Large intestine (tissue), 3 donors: ENCODE results near the gene OR2AG1. TPM values are rescaled to one million over a fixed set of nuclear protein-coding genes. Genes with fewer than 3 reads are reported as not detected.

Source experiments
- DNase-seq, 2 donors: peaks; one replicate each; pipeline versions ENCODE4 v3.0.0 to v3.0.0-alpha.2; 2013
- H3K27ac ChIP-seq: one replicate; pipeline ENCODE4 v1.5.1; 2013; ENCODE audit warnings: low read length
- H3K27me3 ChIP-seq: 2 replicates; pipeline ENCODE4 v1.6.1; 2013; ENCODE audit warnings: low read length; ENCODE audit not compliant: control insufficient read depth, insufficient read depth
- H3K36me3 ChIP-seq: 2 replicates; pipeline ENCODE4 v1.6.1; 2013; ENCODE audit warnings: low read length; ENCODE audit not compliant: control insufficient read depth, insufficient read depth
- H3K4me1 ChIP-seq: one replicate; pipeline ENCODE4 v1.6.1; 2013; ENCODE audit warnings: low read length; ENCODE audit not compliant: control insufficient read depth, insufficient read depth
- H3K4me3 ChIP-seq: one replicate; pipeline ENCODE4 v1.5.1; 2013; ENCODE audit warnings: low read length
- H3K9me3 ChIP-seq: one replicate; pipeline ENCODE4 v1.6.1; 2013; ENCODE audit warnings: mild to moderate bottlenecking, low read depth, low read length, moderate library complexity; ENCODE audit not compliant: control insufficient read depth
- WGBS: methylation state at CpG from one replicate; pipeline ENCODE4 v1.1.5; 2013; ENCODE audit warnings: low lambda C conversion rate; ENCODE audit not compliant: insufficient coverage; 5-methylcytosine and 5-hydroxymethylcytosine counted together
- polyA plus RNA-seq: library from polyadenylated mRNA; unstranded; fragments of 120-200 nt; gene quantifications from one replicate; pipeline ENCODE4 v1.2.1, GENCODE V29; 2013

The OR2AG1 gene
- polyA plus RNA-seq, 1 donor: 0.07 TPM

DNA sequence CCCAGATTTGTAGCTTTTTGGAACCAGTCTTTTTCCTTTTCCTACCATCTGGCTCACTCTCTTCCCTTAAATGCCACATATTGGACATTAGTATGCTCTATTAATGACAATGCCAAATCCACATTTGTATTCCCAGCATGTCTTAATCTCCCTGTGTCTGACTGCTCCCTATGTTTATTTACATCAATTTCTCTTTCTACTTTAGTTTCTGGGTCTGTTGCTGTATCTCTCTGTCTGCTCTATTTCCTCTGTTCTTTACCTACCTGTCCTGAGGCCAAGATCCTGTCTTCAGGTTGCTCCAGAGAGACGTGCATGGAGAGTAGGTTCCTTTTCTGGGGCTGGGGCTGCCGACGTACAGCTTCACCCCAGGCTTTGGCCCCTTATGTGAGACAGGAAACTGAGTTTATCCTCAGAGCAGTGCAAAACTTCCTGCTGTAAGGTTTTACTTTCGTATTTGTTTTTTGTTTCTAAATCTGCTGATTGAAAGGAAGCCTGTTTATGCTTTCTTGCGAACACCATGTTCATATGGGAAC, 36.7 kb upstream of the OR2AG1 start:
- DNase-seq: peak; percentile 6 to 30
- H3K4me3 ChIP-seq: peak overlapping the region; percentile 3
- H3K36me3 ChIP-seq: no peaks in the 10 kb centered on the region
- H3K27me3 ChIP-seq: peaks cover 3% of the 10 kb centered on the region
- no peaks in the 10 kb centered on the region for H3K9me3 ChIP-seq
- H3K27ac ChIP-seq: peak overlapping the region; percentile 39
- H3K4me1 ChIP-seq: no peaks in the 10 kb centered on the region
- WGBS: 100% methylated on average over 1 of the region's 5 CpGs

DNA sequence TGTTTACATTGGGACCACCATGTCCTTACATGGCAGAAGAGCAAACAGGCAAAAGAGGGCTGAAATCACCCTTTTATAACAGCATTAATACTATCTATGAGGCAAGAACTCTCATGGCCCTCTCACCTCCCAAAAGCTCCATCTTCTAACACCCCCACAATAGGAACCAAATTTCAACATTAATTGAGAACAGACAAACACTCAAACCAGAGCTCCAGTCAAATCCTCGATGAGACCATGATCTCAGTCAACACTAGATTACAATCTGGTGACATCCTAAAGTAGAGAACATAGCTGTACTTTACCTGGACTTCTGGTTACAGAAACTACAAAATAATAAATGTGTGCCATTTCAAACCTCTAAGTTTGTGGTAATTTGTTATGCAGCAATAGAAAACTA, 36.2 kb upstream of the OR2AG1 start:
- Histone ChIP-seq H3K36me3 (no peaks in the 10 kb centered on the region), H3K27me3 (peaks cover 3% of the 10 kb centered on the region), H3K9me3 (no peaks in the 10 kb centered on the region), H3K27ac (peak overlapping the region; percentile 39), H3K4me1 (no peaks in the 10 kb centered on the region), H3K4me3 (no peak overlapping the region)
- 80% methylated on average over 1 of the region's 1 CpG for WGBS
- DNase-seq: no peak

DNA sequence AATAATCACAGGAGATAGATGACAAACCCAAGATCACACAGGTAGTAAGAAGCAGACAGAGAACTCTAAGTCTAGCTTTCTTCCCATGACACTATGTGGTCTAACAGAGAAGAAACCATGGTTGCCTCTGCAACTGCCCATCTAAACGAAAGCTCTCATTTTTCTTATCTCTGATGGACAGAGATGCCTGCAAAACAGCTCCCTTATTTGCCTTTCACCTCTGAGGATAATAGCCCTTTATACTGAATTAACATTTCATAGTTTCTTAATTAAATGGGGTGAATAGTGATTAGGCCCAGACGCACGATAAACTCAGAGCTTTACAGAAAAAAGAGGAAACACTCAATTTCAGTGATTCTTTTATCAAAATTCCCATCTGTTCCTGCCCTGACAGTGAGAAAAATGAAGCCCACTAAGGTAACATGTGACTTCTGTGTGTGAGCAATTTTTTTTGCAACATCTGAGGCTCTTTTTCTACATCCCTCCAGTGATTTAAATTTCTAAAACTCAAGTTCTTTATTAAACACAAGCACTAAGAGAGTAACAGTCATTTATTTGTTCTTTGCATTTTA, 35.6 kb upstream of the OR2AG1 start:
- no peaks in the 10 kb centered on the region for H3K36me3 ChIP-seq
- no peaks in the 10 kb centered on the region for H3K9me3 ChIP-seq
- no peaks in the 10 kb centered on the region for H3K4me1 ChIP-seq
- H3K4me3 ChIP-seq: no peak overlapping the region
- WGBS: no CpG with 5 or more reads among the region's 3 CpGs
- H3K27me3 ChIP-seq: peaks cover 3% of the 10 kb centered on the region
- DNase-seq: no peak
- H3K27ac ChIP-seq: no peak overlapping the region

DNA sequence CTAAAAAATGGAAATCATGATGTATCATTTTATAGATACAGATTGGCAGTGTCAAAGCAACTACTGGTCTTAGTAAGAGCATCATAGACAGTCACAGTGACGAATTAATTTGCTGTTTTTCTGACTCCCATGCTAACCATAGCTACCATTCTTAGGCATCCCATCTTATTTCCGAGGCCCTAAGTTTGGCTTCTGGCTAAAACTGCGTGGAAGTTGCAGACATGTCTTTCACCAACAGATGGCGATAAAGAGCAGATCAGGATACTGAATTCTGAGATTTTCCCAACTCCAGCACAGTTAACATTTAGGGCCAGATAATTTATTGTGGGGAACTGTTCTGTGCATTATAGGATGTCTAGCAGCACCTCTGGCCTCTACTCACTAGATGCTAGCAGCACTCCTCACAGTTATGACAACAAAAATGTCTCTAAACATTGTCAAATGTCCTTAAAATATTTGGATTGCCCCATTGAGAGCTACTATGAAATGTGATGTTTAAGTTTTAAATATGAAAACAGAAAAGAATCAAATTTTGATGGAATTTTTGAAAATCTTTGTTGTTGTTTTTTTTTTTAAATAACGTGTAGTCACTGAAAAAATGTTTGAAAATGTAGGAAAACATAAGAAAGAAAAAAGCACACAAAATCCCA, 27.4 kb upstream of the OR2AG1 start:
- H3K9me3 ChIP-seq: no peaks in the 10 kb centered on the region
- WGBS: 9% methylated on average over 1 of the region's 5 CpGs
- DNase-seq: peak; percentile 9 to 11

DNA sequence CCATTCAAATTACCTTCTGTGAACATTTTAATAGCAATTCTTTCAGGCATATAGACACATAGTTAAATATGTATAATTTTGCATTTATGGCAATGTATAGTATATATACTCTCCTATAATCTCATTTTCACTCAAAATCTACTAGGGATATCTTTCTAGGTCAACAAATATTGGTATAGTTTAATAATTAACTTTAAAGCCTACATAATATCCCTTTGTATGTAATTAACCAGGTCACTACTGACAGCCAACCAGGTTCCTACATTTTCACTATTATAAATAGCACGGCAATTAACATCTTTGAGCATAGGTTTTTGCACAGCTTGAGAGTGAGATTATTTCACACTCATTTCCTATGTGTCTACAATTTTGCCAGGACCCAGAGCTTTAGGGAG, 26.9 kb upstream of the OR2AG1 start:
- no peaks in the 10 kb centered on the region for H3K4me1 ChIP-seq
- H3K27ac ChIP-seq: no peak overlapping the region
- no peaks in the 10 kb centered on the region for H3K27me3 ChIP-seq
- H3K9me3 ChIP-seq: no peaks in the 10 kb centered on the region
- H3K4me3 ChIP-seq: no peak overlapping the region
- WGBS: 40% methylated on average over 1 of the region's 1 CpG
- DNase-seq: no peak
- H3K36me3 ChIP-seq: no peaks in the 10 kb centered on the region

More for the DNA sequence above, 27.4 kb upstream of the OR2AG1 start:
- no peak overlapping the region for H3K27ac ChIP-seq
- H3K36me3 ChIP-seq: no peaks in the 10 kb centered on the region
- H3K4me1 ChIP-seq: no peaks in the 10 kb centered on the region
- H3K4me3 ChIP-seq: no peak overlapping the region
- no peaks in the 10 kb centered on the region for H3K27me3 ChIP-seq

DNA sequence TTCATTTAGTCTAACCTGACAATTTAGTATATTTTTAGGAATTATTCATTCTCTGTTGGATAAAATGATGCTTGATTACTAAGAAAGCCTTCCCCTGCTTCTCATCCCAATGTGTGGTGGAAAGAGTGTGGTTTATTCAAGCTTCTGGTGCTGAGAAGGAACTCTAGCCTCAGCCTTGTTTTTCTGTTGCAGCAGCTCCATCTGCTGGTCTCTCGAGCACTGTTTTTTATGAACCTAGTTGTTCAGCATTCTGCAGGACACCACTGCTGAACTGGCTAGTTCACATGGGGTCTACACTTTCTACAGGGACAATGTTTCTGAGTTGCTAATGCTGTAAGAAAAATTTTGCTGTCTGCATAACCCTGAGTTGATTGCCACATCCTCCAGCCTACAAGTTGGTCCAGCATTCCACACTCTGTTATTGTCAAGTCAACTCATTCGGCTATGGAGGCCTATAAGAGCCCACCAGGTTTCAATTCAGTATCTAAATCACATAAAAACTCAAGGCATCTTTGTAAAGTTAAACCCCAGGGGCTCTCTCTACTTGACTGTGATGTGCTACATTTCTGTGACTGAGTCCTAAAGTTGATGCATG, 25.4 kb upstream of the OR2AG1 start:
- DNase-seq: peak; percentile 28 to 46
- Histone ChIP-seq H3K9me3 (no peaks in the 10 kb centered on the region), H3K27me3 (no peaks in the 10 kb centered on the region), H3K4me1 (no peaks in the 10 kb centered on the region), H3K36me3 (no peaks in the 10 kb centered on the region), H3K4me3 (no peak overlapping the region), H3K27ac (no peak overlapping the region)
- WGBS: no CpG with 5 or more reads among the region's 2 CpGs

DNA sequence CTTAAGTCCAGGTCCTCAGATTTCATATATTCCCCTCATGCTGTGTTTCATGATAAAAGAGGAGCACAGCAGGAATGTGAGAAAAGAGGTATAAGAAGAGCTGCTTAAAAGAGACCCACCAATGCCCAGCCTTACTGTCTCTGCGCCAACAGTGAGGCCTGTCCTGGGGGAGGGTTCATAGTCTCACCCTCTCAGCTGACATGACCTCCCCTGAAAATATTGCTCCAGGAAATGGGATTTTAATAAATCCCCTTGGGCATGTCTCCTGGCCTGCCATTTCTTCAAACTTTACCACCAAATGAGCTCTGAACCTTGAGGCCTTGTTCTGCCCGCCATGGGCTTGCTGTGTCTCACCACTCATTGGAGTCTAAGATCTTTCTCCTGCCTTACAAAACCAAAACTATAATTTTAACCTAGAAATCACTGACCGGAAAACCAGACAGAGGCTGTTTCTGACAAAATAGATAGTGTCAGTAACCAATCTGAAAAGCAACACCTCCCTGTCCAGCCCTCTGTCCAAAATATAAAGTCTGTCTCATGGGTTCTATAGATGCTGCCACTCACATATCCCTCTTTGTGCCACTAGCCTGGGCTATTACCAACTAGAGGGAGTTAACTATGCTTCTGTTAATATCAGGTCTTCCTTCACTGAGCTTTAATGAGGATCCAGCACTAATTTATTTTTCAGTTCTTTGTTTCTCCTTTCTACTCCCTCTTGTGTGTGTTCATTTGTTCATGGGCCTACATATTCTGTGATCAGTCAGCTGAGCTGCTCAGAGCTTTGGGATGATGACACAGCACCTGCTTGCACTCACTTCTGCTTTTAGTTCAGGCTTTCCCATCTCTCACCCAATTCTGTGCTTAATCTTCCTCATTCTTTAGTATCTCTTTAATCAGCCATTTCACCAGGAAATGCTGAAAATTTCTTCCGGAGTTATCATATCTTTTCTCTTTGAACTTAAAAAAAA, 10.6 kb upstream of the OR2AG1 start, which contains the start of gene OR2AG2:
OR2AG2 (minus strand) TSS at position 51 of the 968 bp plus-strand sequence. CDS start 3,019 bp downstream, outside the sequence.
- no peaks in the 10 kb centered on the region for H3K36me3 ChIP-seq
- H3K27me3 ChIP-seq: no peaks in the 10 kb centered on the region
- no CpG with 5 or more reads among the region's 4 CpGs for WGBS
- no peak within 1 kb of the TSS for H3K27ac ChIP-seq
- H3K9me3 ChIP-seq: no peaks in the 10 kb centered on the region
- DNase-seq: no peak
- no peak within 1 kb of the TSS for H3K4me3 ChIP-seq
- H3K4me1 ChIP-seq: no peaks in the 10 kb centered on the region

DNA sequence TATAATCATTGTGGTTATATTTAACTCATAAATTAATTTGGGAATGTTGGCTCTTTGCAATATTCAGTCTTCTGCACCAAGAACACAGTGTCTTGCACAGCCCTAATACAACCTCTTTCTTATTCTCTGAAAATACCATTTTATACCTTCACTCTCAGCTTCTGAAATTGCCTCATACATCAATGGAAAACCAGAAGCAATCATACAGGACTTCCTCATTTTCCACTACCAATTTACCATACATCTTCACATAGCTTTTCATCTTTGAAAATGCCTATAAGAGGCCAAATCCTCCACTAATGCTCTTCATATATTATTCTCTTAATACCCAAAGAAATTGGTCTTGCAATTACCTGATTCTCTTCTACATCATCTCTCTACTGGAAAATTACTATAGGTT, 4.3 kb upstream of the OR2AG1 start:
- no peak overlapping the region for H3K4me3 ChIP-seq
- H3K27me3 ChIP-seq: no peaks in the 10 kb centered on the region
- H3K4me1 ChIP-seq: no peaks in the 10 kb centered on the region
- H3K9me3 ChIP-seq: no peaks in the 10 kb centered on the region
- H3K36me3 ChIP-seq: no peaks in the 10 kb centered on the region
- H3K27ac ChIP-seq: no peak overlapping the region
- no peak for DNase-seq

DNA sequence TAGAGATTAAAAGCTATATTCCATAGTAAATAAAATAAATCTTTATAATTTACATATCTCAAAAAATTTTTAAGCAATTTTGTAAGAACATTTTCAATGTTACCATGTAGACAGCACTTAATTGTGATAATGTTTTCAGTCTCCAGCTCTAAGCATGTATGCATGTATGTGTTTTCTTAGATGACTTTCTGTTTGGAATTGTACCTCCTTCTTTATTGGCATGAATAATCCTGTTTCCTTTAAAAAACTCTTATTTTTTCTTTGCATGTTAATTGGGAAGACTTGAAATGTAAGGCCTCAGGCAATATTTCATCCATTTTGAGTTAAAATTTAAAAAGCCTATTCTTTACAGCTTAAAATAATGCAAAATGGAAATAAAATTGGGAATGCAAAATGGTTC, 2.0 kb upstream of the OR2AG1 start:
- no peaks in the 10 kb centered on the region for H3K36me3 ChIP-seq
- H3K4me1 ChIP-seq: no peaks in the 10 kb centered on the region
- no peak overlapping the region for H3K4me3 ChIP-seq
- DNase-seq: no peak
- no peaks in the 10 kb centered on the region for H3K27me3 ChIP-seq
- no peak overlapping the region for H3K27ac ChIP-seq
- no peaks in the 10 kb centered on the region for H3K9me3 ChIP-seq

DNA sequence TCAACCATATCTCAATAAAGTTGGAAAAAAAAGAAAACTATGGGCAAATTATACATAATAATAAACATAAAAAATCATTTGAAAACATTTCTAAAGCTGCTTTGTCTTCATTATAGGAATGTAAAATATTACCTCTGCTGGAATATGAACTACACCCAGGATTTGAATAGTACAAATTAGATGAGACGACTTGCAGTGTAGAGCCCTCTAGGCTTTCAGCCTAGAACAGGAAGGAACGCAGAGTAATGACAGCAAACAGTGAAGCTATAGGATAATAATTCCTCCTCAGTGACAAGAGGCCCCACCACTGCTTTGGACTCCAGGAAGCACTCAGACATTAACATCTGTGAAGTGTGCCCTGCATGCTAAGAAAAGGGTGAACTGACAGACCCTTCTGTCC, 7.7 kb downstream of the OR2AG1 start:
- WGBS: no CpG with 5 or more reads among the region's 2 CpGs
- no peak overlapping the region for H3K4me3 ChIP-seq
- no peaks in the 10 kb centered on the region for H3K9me3 ChIP-seq
- H3K27me3 ChIP-seq: no peaks in the 10 kb centered on the region
- no peak for DNase-seq
- H3K36me3 ChIP-seq: no peaks in the 10 kb centered on the region
- H3K27ac ChIP-seq: no peak overlapping the region
- no peaks in the 10 kb centered on the region for H3K4me1 ChIP-seq
